Endothelial cell (in vitro differentiated cells): ENCODE data around the gene ZHX3. TPM values are rescaled to one million over a fixed set of nuclear protein-coding genes. Genes with fewer than 3 reads are reported as not detected.
A peak's percentile ranks its signal among the peaks of the same experiment; 100 is the strongest.

Experiments
- DNase-seq: peaks from one replicate; pipeline ENCODE4 v3.0.0; 2021; ENCODE audit warnings: low spot score
- H3K27ac Mint-ChIP-seq: one replicate; pipeline ENCODE4 v1.8.0; 2021; ENCODE audit warnings: mixed read lengths, inconsistent platforms; ENCODE audit not compliant: unreplicated experiment
- H3K27me3 Mint-ChIP-seq: one replicate; pipeline ENCODE4 v1.8.0; 2021; ENCODE audit warnings: mild to moderate bottlenecking, moderate library complexity, mixed read lengths, inconsistent platforms; ENCODE audit not compliant: unreplicated experiment
- H3K36me3 Mint-ChIP-seq: one replicate; pipeline ENCODE4 v1.8.0; 2021; ENCODE audit warnings: mild to moderate bottlenecking, low read depth, mixed read lengths, inconsistent platforms; ENCODE audit not compliant: unreplicated experiment
- H3K4me1 Mint-ChIP-seq: one replicate; pipeline ENCODE4 v1.8.0; 2021; ENCODE audit warnings: mild to moderate bottlenecking, mixed read lengths, inconsistent platforms; ENCODE audit not compliant: unreplicated experiment
- H3K4me3 Mint-ChIP-seq: one replicate; pipeline ENCODE4 v1.8.0; 2021; ENCODE audit warnings: mild to moderate bottlenecking, mixed read lengths, inconsistent platforms; ENCODE audit not compliant: unreplicated experiment
- H3K9me3 Mint-ChIP-seq: one replicate; pipeline ENCODE4 v1.8.0; 2021; ENCODE audit warnings: mixed read lengths, inconsistent platforms; ENCODE audit not compliant: unreplicated experiment
- total RNA-seq: library from RNA; stranded (reverse); fragmentation: NEBNext Ultra II Directional; extraction: Animal tissue kit (Norgen Biotek cat#: 25700); gene quantifications from one replicate; pipeline ENCODE4 v1.2.1, GENCODE V29; 2021; ENCODE audit not compliant: unreplicated experiment
- TF ChIP-seq, protein P1 (sequence below): fragments of 200-600 bp; sonication (generic); IDR thresholded peaks from one replicate; pipeline ENCODE4 v1.5.0; 2021; ENCODE audit warnings: antibody characterized with exemption; ENCODE audit not compliant: unreplicated experiment

ZHX3 gene
- total RNA-seq, 1 donor from 2014 or later = 20.9 TPM

DNA sequence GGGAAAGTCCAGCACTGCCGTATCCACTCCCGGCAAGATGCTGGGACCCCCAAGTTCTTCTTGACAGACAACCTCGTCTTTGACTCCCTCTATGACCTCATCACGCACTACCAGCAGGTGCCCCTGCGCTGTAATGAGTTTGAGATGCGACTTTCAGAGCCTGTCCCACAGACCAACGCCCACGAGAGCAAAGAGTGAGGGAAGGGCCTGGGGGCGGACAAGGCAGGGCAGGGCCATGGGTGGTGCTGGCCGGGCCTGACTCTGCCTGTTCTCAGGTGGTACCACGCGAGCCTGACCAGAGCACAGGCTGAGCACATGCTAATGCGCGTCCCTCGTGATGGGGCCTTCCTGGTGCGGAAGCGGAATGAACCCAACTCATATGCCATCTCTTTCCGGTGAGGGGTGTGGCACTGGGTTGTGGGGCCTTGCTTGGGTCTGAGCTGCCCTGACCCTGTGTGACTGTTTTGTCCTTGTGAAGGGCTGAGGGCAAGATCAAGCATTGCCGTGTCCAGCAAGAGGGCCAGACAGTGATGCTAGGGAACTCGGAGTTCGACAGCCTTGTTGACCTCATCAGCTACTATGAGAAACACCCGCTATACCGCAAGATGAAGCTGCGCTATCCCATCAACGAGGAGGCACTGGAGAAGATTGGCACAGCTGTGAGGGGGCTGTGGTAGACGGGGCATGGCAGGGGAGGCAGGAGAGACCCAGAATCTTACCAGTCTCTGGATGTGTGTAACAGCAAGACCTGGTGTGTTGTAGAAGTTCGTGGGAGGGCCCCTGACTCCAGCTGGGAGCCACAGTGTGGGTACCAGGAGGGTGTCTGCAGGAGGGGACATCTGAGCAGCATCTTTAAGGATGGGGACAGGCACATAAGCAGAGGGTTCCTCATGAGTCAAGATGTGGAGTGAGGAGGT is 151.1 kb downstream of the ZHX3 start:
- Mint-ChIP-seq H3K27ac (peak overlapping the region; percentile 61), H3K4me1 (peaks cover 6% of the 10 kb centered on the region)

DNA sequence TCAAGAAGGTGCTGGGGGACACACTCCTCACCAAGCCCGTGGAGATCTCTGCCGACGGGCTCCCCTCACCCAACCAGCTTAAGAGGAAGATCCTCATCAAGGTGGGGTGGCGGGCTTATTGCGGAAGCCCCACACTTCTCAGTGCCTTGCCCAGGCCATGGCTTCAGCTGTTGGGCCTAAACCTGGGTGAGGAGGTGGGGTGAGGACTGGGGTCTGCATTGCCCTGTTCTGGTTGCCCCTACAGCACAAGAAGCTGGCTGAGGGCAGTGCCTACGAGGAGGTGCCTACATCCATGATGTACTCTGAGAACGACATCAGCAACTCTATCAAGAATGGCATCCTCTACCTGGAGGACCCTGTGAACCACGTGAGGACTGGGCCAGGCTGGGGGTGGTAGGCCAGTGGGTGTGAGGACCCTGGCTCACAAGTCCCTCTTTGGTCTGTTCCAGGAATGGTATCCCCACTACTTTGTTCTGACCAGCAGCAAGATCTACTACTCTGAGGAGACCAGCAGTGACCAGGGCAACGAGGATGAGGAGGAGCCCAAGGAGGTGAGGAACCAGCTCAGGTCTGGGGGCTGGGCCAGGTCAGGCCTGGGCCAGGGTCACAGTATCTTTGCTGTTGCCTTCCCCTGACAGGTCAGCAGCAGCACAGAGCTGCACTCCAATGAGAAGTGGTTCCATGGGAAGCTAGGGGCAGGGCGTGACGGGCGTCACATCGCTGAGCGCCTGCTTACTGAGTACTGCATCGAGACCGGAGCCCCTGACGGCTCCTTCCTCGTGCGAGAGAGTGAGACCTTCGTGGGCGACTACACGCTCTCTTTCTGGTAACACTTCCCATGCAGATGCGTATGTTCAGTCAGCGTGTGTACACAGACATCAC is 152.3 kb downstream of the ZHX3 start:
- H3K4me3 Mint-ChIP-seq = peak overlapping the region; percentile 76
- peaks cover 27% of the 10 kb centered on the region for H3K27me3 Mint-ChIP-seq
- H3K27ac Mint-ChIP-seq = no peak overlapping the region
- no peak for DNase-seq
- peaks cover 5% of the 10 kb centered on the region for H3K4me1 Mint-ChIP-seq
- H3K9me3 Mint-ChIP-seq = no peaks in the 10 kb centered on the region
- TF ChIP-seq, protein P1, sequence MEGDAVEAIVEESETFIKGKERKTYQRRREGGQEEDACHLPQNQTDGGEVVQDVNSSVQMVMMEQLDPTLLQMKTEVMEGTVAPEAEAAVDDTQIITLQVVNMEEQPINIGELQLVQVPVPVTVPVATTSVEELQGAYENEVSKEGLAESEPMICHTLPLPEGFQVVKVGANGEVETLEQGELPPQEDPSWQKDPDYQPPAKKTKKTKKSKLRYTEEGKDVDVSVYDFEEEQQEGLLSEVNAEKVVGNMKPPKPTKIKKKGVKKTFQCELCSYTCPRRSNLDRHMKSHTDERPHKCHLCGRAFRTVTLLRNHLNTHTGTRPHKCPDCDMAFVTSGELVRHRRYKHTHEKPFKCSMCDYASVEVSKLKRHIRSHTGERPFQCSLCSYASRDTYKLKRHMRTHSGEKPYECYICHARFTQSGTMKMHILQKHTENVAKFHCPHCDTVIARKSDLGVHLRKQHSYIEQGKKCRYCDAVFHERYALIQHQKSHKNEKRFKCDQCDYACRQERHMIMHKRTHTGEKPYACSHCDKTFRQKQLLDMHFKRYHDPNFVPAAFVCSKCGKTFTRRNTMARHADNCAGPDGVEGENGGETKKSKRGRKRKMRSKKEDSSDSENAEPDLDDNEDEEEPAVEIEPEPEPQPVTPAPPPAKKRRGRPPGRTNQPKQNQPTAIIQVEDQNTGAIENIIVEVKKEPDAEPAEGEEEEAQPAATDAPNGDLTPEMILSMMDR = no peak
- peaks cover 65% of the 10 kb centered on the region for H3K36me3 Mint-ChIP-seq

More for the DNA sequence above, 151.1 kb downstream of the ZHX3 start:
- no peak for DNase-seq
- Mint-ChIP-seq H3K36me3 (peaks cover 67% of the 10 kb centered on the region), H3K27me3 (peaks cover 34% of the 10 kb centered on the region), H3K9me3 (no peaks in the 10 kb centered on the region), H3K4me3 (peak overlapping the region; percentile 68)
- TF ChIP-seq, protein P1 = no peak

DNA sequence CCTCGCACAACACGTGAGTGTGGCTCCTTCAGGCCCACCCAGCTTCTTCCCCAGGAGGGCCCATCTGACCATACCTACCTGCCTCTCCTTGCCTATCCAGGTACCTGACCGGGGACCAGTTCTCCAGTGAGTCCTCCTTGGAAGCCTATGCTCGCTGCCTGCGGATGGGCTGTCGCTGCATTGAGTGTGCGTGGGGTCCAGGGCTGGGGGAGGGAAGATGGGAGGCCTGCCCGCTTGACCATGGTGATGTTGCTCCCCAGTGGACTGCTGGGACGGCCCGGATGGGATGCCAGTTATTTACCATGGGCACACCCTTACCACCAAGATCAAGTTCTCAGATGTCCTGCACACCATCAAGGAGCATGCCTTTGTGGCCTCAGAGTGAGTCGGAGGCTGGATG is 153.7 kb downstream of the ZHX3 start:
- peaks cover 67% of the 10 kb centered on the region for H3K36me3 Mint-ChIP-seq
- peaks cover 25% of the 10 kb centered on the region for H3K27me3 Mint-ChIP-seq
- no peaks in the 10 kb centered on the region for H3K9me3 Mint-ChIP-seq
- no peak for DNase-seq
- H3K4me1 Mint-ChIP-seq = peaks cover 4% of the 10 kb centered on the region
- TF ChIP-seq, protein P1 = no peak
- H3K27ac Mint-ChIP-seq = peak overlapping the region; percentile 72
- peak overlapping the region; percentile 81 for H3K4me3 Mint-ChIP-seq

DNA sequence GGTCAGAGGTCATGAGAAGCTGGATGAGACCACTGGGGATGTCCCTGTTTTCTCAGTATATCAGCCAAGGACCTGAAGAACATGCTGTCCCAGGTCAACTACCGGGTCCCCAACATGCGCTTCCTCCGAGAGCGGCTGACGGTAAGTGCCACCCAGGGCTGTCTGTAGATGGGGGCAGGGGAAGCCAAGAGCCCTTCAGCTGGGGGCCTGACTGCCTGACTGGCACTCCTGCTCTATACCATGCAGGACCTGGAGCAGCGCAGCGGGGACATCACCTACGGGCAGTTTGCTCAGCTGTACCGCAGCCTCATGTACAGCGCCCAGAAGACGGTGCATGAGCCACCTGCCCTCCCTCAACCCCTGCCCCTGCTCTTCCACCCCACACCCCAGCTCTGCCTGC is 155.1 kb downstream of the ZHX3 start:
- Mint-ChIP-seq H3K36me3 (peaks cover 71% of the 10 kb centered on the region), H3K27me3 (peaks cover 31% of the 10 kb centered on the region), H3K4me3 (no peak overlapping the region), H3K4me1 (peaks cover 12% of the 10 kb centered on the region), H3K27ac (no peak overlapping the region), H3K9me3 (no peaks in the 10 kb centered on the region)
- no peak for DNase-seq
- TF ChIP-seq, protein P1 = no peak
